Loucy (cell line): ENCODE data around the gene HEATR5A.

Source experiments
- H2AFZ ChIP-seq: fragments of 200-600 bp; sonication (generic); 2 replicates; pipeline ENCODE4 v1.6.0; 2016; ENCODE audit warnings: antibody characterized with exemption, mild to moderate bottlenecking, low read length, moderate library complexity
- H3F3A ChIP-seq: fragments of 200-600 bp; 2 replicates; pipeline ENCODE4 v1.6.0; 2016; ENCODE audit warnings: antibody characterized with exemption, low read depth, mild to moderate bottlenecking
- H3K27me3 ChIP-seq: fragments of 200-600 bp; sonication (generic); 2 replicates; pipeline ENCODE4 v1.6.1; 2014; ENCODE audit warnings: low read length, mild to moderate bottlenecking; ENCODE audit not compliant: insufficient read depth, poor library complexity, severe bottlenecking
- H3K36me3 ChIP-seq: fragments of 200-600 bp; sonication (generic); 2 replicates; pipeline ENCODE4 v1.6.1; 2016; ENCODE audit warnings: low read length; ENCODE audit not compliant: insufficient read depth
- H3K4me1 ChIP-seq: fragments of 200-600 bp; sonication (generic); 2 replicates; pipeline ENCODE4 v1.5.1; 2014; ENCODE audit warnings: low read length, mild to moderate bottlenecking; ENCODE audit not compliant: insufficient read depth, poor library complexity, severe bottlenecking
- H3K4me2 ChIP-seq: fragments of 200-600 bp; sonication (generic); 2 replicates; pipeline ENCODE4 v1.6.0; 2014; ENCODE audit warnings: antibody characterized with exemption, low read length, low read depth, mild to moderate bottlenecking; ENCODE audit not compliant: poor library complexity, severe bottlenecking
- H3K4me3 ChIP-seq: fragments of 200-600 bp; sonication (generic); 2 replicates; pipeline ENCODE4 v1.5.1; 2014; ENCODE audit warnings: low read length, mild to moderate bottlenecking, mixed read lengths; ENCODE audit not compliant: poor library complexity, severe bottlenecking
- H3K79me2 ChIP-seq: fragments of 200-600 bp; sonication (generic); 2 replicates; pipeline ENCODE4 v1.6.1; 2014; ENCODE audit warnings: low read length; ENCODE audit not compliant: insufficient read depth
- H3K9ac ChIP-seq: fragments of 200-600 bp; sonication (generic); 2 replicates; pipeline ENCODE4 v1.6.0; 2014; ENCODE audit warnings: mild to moderate bottlenecking, low read depth, low read length, moderate library complexity; ENCODE audit not compliant: poor library complexity, severe bottlenecking
- H3K9me2 ChIP-seq: fragments of 200-600 bp; sonication (generic); replicated peaks from 2 replicates; pipeline ENCODE4 v1.6.1; 2016; ENCODE audit warnings: low read depth, low read length, mixed read lengths
- H3K9me3 ChIP-seq: fragments of 200-600 bp; sonication (generic); 2 replicates; pipeline ENCODE4 v1.6.1; 2014; ENCODE audit warnings: mild to moderate bottlenecking, antibody characterized with exemption, low read length, low read depth; ENCODE audit not compliant: insufficient read depth
- H4K20me1 ChIP-seq: fragments of 200-600 bp; sonication (generic); 2 replicates; pipeline ENCODE4 v1.6.0; 2014; ENCODE audit warnings: antibody characterized with exemption, low read length, mild to moderate bottlenecking; ENCODE audit not compliant: insufficient read depth, poor library complexity, severe bottlenecking
- EZH2phosphoT487 ChIP-seq: fragments of 200-600 bp; IDR thresholded peaks from 2 replicates; pipeline ENCODE4 v1.6.1; 2018; ENCODE audit warnings: antibody characterized with exemption, mild to moderate bottlenecking, moderate library complexity, borderline replicate concordance
- TF ChIP-seq, protein P1 (sequence below): fragments of 200-600 bp; sonication (generic); conservative IDR thresholded peaks from 2 replicates; pipeline ENCODE4 v1.5.1; 2014; ENCODE audit warnings: mild to moderate bottlenecking, antibody characterized with exemption, low read length

The HEATR5A gene

DNA sequence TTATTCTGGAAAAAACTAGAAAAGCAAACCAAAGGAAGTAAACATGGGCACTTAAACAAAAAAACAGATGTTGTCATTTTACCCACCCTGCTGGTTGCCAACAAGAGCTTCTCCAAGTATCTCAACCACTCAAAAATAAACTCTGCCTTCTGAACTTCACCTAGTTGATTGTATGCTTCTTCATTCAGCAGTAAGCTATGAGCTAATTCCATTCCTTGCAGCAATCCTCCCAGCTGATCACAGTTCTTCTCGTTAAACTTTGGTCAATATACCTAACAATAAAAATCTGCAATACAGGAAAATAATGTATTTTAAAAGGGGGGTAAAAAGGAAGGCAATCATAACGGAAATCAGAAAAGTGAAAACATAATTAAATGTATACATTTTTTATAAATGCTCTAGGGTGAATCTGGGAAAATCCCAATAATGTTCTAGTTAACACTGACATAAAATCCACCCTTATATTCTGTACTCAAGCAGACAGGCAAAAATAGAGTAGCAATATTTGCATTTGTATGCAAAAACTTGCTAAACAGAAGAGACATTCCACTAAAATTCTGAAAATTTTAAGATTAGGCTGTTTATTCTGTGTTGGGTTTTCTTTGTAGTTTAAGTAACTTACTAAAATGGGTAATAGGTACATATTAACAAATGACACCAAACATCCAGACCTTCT, 17.4 kb downstream of the HEATR5A start:
- Histone ChIP-seq H3K4me1 (no peaks in the 10 kb centered on the region), H2AFZ (no peak overlapping the region), H3K9ac (no peak overlapping the region), H3K79me2 (no peaks in the 10 kb centered on the region), H3K4me2 (no peak overlapping the region), H4K20me1 (no peaks in the 10 kb centered on the region), H3K27me3 (no peaks in the 10 kb centered on the region), H3K4me3 (no peak overlapping the region), H3F3A (no peaks in the 10 kb centered on the region), H3K36me3 (no peaks in the 10 kb centered on the region), H3K9me3 (no peaks in the 10 kb centered on the region), H3K9me2 (no peaks in the 10 kb centered on the region)
- TF ChIP-seq, protein P1, sequence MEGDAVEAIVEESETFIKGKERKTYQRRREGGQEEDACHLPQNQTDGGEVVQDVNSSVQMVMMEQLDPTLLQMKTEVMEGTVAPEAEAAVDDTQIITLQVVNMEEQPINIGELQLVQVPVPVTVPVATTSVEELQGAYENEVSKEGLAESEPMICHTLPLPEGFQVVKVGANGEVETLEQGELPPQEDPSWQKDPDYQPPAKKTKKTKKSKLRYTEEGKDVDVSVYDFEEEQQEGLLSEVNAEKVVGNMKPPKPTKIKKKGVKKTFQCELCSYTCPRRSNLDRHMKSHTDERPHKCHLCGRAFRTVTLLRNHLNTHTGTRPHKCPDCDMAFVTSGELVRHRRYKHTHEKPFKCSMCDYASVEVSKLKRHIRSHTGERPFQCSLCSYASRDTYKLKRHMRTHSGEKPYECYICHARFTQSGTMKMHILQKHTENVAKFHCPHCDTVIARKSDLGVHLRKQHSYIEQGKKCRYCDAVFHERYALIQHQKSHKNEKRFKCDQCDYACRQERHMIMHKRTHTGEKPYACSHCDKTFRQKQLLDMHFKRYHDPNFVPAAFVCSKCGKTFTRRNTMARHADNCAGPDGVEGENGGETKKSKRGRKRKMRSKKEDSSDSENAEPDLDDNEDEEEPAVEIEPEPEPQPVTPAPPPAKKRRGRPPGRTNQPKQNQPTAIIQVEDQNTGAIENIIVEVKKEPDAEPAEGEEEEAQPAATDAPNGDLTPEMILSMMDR, result no peak
- TF ChIP-seq EZH2phosphoT487, result no peak

DNA sequence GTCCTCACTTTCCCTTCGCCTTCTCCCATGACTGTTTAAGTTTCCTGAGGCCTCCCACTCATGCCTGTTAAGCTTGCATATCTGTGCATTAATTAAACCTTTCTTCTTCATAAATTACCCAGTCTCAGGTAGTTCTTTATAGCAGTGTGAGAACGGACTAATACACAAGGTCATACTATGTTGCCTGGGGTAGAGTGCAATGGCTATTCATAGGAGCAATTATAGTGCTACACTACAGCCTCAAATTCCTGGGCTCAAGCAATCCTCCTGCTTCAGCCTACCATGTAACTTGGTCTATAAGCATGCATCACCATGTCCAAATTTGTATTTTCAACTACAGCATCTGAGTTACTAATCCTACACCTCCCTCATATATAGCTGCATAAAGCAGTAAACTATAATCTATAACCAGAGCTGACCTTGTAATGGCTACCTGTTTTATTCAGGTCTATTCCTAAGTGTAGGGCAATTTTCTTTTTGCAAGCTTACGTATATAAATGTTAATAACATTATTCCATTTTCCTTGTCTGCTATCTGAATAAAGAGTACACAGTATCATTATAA, 18.9 kb downstream of the HEATR5A start:
- no peaks in the 10 kb centered on the region for H3K9me2 ChIP-seq
- no peaks in the 10 kb centered on the region for H3F3A ChIP-seq
- no peak overlapping the region for H2AFZ ChIP-seq
- H3K36me3 ChIP-seq, result no peaks in the 10 kb centered on the region
- no peaks in the 10 kb centered on the region for H3K9me3 ChIP-seq
- no peak overlapping the region for H3K4me3 ChIP-seq
- H3K4me2 ChIP-seq, result no peak overlapping the region
- H3K4me1 ChIP-seq, result no peaks in the 10 kb centered on the region
- H3K79me2 ChIP-seq, result no peaks in the 10 kb centered on the region
- TF ChIP-seq EZH2phosphoT487, result no peak
- TF ChIP-seq, protein P1, result no peak
- H3K9ac ChIP-seq, result no peak overlapping the region
- H3K27me3 ChIP-seq, result no peaks in the 10 kb centered on the region
- H4K20me1 ChIP-seq, result no peaks in the 10 kb centered on the region

DNA sequence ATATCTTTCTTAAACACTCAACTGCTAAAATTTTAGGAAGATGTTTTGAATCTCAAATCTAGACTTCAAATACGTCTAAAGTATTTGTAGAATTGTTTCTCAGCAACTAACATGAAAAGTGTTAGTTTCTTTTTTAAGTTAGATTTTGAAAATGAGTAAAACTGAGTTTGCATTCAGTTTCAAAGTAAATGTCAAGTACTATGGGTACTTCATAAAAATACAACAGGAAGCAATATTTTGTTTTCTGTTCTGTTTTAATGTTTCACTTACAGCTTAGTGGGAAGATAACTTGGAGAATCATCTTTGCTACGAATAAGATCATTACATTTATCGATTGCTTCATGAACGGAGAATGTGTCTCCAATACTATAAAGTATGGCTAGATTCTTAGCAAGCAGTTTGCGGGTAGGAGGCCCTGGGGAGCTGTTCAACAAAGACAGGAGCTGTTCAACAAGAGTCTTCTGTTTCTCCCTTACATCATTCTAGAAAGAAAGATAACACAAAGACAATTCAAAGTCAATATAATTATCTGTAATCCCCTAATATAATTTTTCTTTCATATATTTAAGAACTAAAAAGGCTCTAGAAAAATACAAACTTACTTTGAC, 20.2 kb downstream of the HEATR5A start:
- Histone ChIP-seq H3K9me3 (no peaks in the 10 kb centered on the region), H3K9ac (no peak overlapping the region), H3K4me2 (no peak overlapping the region), H4K20me1 (no peaks in the 10 kb centered on the region), H3K79me2 (no peaks in the 10 kb centered on the region), H3K27me3 (no peaks in the 10 kb centered on the region), H3F3A (no peaks in the 10 kb centered on the region), H3K4me1 (no peaks in the 10 kb centered on the region), H3K9me2 (no peaks in the 10 kb centered on the region), H2AFZ (no peak overlapping the region), H3K36me3 (no peaks in the 10 kb centered on the region), H3K4me3 (no peak overlapping the region)
- TF ChIP-seq, protein P1, result no peak
- no peak for TF ChIP-seq EZH2phosphoT487
